Measurements from ENCODE around the gene HOMER2.

Gene HOMER2

DNA sequence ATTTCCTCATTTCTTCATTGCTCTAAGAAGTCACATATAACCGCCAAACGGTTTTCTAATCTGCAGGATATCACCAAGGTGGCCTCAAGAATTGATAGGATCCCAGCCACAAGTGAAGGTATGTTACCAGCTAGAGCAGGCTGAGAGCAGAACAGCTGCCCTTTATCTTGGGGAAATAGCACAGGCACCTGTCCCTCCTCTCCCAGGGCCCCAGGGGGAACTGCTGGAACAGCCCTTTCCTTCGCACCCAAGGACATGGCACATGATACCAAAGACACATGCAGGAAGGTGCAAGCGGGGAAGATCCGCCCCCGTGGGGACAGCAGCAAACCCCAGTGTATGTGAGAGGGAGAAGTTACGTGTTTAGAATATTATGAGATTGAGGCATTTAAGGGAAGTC is 35.3 kb downstream of the HOMER2 start:
- no peak for ATAC-seq
- TF ChIP-seq ARNTL (CRISPR knock-in tag; IDR thresholded peaks at IDR 0.05; ENCODE audit: borderline replicate concordance, low read depth) (no peak), CSDC2 (CRISPR knock-in tag; IDR thresholded peaks at IDR 0.05) (no peak), ZNF565 (CRISPR knock-in tag; conservative IDR thresholded peaks at IDR 0.05; ENCODE audit: low read depth) (no peak), GLIS3 (CRISPR knock-in tag; IDR thresholded peaks at IDR 0.05) (no peak), ESRRG (CRISPR knock-in tag; IDR thresholded peaks at IDR 0.05) (no peak)
- TF ChIP-seq, protein P1, sequence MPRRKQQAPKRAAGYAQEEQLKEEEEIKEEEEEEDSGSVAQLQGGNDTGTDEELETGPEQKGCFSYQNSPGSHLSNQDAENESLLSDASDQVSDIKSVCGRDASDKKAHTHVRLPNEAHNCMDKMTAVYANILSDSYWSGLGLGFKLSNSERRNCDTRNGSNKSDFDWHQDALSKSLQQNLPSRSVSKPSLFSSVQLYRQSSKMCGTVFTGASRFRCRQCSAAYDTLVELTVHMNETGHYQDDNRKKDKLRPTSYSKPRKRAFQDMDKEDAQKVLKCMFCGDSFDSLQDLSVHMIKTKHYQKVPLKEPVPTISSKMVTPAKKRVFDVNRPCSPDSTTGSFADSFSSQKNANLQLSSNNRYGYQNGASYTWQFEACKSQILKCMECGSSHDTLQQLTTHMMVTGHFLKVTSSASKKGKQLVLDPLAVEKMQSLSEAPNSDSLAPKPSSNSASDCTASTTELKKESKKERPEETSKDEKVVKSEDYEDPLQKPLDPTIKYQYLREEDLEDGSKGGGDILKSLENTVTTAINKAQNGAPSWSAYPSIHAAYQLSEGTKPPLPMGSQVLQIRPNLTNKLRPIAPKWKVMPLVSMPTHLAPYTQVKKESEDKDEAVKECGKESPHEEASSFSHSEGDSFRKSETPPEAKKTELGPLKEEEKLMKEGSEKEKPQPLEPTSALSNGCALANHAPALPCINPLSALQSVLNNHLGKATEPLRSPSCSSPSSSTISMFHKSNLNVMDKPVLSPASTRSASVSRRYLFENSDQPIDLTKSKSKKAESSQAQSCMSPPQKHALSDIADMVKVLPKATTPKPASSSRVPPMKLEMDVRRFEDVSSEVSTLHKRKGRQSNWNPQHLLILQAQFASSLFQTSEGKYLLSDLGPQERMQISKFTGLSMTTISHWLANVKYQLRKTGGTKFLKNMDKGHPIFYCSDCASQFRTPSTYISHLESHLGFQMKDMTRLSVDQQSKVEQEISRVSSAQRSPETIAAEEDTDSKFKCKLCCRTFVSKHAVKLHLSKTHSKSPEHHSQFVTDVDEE (CRISPR knock-in tag; IDR thresholded peaks at IDR 0.05) = no peak
- TF ChIP-seq, protein P2, sequence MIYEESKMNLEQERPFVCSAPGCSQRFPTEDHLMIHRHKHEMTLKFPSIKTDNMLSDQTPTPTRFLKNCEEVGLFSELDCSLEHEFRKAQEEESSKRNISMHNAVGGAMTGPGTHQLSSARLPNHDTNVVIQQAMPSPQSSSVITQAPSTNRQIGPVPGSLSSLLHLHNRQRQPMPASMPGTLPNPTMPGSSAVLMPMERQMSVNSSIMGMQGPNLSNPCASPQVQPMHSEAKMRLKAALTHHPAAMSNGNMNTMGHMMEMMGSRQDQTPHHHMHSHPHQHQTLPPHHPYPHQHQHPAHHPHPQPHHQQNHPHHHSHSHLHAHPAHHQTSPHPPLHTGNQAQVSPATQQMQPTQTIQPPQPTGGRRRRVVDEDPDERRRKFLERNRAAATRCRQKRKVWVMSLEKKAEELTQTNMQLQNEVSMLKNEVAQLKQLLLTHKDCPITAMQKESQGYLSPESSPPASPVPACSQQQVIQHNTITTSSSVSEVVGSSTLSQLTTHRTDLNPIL (CRISPR knock-in tag; IDR thresholded peaks at IDR 0.05; ENCODE audit: low read depth) = no peak
- TF ChIP-seq, protein P3, sequence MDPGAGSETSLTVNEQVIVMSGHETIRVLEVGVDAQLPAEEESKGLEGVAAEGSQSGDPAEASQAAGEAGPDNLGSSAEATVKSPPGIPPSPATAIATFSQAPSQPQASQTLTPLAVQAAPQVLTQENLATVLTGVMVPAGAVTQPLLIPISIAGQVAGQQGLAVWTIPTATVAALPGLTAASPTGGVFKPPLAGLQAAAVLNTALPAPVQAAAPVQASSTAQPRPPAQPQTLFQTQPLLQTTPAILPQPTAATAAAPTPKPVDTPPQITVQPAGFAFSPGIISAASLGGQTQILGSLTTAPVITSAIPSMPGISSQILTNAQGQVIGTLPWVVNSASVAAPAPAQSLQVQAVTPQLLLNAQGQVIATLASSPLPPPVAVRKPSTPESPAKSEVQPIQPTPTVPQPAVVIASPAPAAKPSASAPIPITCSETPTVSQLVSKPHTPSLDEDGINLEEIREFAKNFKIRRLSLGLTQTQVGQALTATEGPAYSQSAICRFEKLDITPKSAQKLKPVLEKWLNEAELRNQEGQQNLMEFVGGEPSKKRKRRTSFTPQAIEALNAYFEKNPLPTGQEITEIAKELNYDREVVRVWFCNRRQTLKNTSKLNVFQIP (CRISPR knock-in tag; IDR thresholded peaks at IDR 0.05; ENCODE audit: borderline replicate concordance, low read depth) = no peak
- TF ChIP-seq, protein P4, sequence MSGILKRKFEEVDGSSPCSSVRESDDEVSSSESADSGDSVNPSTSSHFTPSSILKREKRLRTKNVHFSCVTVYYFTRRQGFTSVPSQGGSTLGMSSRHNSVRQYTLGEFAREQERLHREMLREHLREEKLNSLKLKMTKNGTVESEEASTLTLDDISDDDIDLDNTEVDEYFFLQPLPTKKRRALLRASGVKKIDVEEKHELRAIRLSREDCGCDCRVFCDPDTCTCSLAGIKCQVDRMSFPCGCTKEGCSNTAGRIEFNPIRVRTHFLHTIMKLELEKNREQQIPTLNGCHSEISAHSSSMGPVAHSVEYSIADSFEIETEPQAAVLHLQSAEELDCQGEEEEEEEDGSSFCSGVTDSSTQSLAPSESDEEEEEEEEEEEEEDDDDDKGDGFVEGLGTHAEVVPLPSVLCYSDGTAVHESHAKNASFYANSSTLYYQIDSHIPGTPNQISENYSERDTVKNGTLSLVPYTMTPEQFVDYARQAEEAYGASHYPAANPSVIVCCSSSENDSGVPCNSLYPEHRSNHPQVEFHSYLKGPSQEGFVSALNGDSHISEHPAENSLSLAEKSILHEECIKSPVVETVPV (CRISPR knock-in tag; IDR thresholded peaks at IDR 0.05) = no peak

DNA sequence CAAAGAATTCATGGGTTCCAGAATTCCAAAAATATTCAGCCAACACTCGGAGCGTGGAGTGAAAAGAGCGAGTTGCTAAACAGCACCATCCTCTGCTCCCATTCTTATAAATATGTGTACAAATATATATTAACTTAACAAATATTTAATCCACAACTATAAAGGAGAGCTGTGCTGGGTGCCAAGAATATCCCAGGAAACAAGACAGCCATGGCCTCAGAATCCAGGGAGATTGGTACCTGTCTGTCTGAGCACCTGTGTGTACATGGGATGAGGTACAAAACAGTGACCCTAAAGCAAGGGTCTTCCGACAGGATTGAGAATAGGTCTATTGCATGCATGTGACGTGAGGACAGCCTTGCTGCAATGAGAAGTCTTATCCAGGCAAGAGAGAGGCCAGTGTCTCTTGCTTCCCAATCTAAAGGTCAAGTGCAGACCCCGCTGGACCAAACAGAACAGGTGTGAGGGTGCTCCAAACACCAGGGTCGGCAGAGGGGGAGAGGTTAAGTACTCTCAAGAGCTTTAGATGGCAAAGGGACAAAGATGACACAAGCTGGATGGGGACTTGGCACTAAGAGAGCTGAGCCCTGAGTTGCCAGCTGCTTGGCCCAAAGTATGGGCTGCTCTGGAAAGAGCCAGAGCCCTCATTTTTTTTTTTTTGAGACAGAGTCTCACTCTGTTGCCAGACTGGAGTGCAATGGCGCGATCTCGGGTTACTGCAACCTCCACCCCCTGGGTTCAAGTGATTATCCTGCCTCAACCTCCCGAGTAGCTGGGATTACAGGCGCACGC is 36.2 kb downstream of the HOMER2 start:
- no peak for ATAC-seq
- TF ChIP-seq ZFP3 (CRISPR knock-in tag; IDR thresholded peaks at IDR 0.05) = no peak
- TF ChIP-seq TOX (CRISPR knock-in tag; IDR thresholded peaks at IDR 0.05; ENCODE audit: borderline replicate concordance) = no peak
- TF ChIP-seq, protein P2 (CRISPR knock-in tag; IDR thresholded peaks at IDR 0.05; ENCODE audit: low read depth) = no peak
- no peak for TF ChIP-seq OSR1 (CRISPR knock-in tag; IDR thresholded peaks at IDR 0.05)
- TF ChIP-seq TCF4 (CRISPR knock-in tag; IDR thresholded peaks at IDR 0.05; ENCODE audit: borderline replicate concordance) = no peak
- no peak for TF ChIP-seq BACH2 (CRISPR knock-in tag; IDR thresholded peaks at IDR 0.05; ENCODE audit: borderline replicate concordance)
- TF ChIP-seq ZFP30 (CRISPR knock-in tag; IDR thresholded peaks at IDR 0.05) = no peak
- no peak for TF ChIP-seq ZC3H10 (CRISPR knock-in tag; IDR thresholded peaks at IDR 0.05)

DNA sequence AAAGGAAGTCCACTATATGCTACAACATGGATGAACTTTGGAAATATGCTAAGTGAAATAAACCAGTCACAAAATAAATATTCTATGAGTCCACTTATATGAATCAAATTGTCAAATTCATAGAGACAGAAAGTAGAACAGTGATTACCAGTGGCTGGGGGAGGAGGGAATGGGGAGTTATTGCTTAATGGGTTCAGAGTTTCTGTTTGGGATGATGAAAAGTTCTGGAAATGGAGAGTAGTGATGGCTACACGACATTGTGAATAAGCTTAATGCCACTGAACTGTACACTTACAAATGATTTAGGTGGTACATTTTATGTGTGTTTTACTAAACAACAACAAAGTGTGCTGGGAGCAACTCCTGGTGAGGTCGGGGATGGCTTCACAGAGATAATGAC is 38.1 kb downstream of the HOMER2 start:
- ATAC-seq = no peak
- no peak for TF ChIP-seq ZC3H10 (CRISPR knock-in tag; IDR thresholded peaks at IDR 0.05)
- no peak for TF ChIP-seq ZNF8 (CRISPR knock-in tag; IDR thresholded peaks at IDR 0.05)
- no peak for TF ChIP-seq ZNF70 (CRISPR knock-in tag; IDR thresholded peaks at IDR 0.05)
- TF ChIP-seq, protein P2 (CRISPR knock-in tag; IDR thresholded peaks at IDR 0.05; ENCODE audit: low read depth) = no peak
- TF ChIP-seq BACH2 (CRISPR knock-in tag; IDR thresholded peaks at IDR 0.05; ENCODE audit: borderline replicate concordance) = no peak
- no peak for TF ChIP-seq ISL1 (CRISPR knock-in tag; IDR thresholded peaks at IDR 0.05)
- TF ChIP-seq TCF4 (CRISPR knock-in tag; IDR thresholded peaks at IDR 0.05; ENCODE audit: borderline replicate concordance) = no peak
- TF ChIP-seq OSR1 (CRISPR knock-in tag; IDR thresholded peaks at IDR 0.05) = no peak
- no peak for TF ChIP-seq RARB (CRISPR knock-in tag; IDR thresholded peaks at IDR 0.05)
- no peak for TF ChIP-seq ZFP3 (CRISPR knock-in tag; IDR thresholded peaks at IDR 0.05)
- no peak for TF ChIP-seq ARNTL (CRISPR knock-in tag; IDR thresholded peaks at IDR 0.05; ENCODE audit: borderline replicate concordance, low read depth)
- no peak for TF ChIP-seq TOX (CRISPR knock-in tag; IDR thresholded peaks at IDR 0.05; ENCODE audit: borderline replicate concordance)
- TF ChIP-seq, protein P1 (CRISPR knock-in tag; IDR thresholded peaks at IDR 0.05) = no peak
- TF ChIP-seq ZFP30 (CRISPR knock-in tag; IDR thresholded peaks at IDR 0.05) = no peak
- TF ChIP-seq GLIS3 (CRISPR knock-in tag; IDR thresholded peaks at IDR 0.05) = no peak
- TF ChIP-seq, protein P5, sequence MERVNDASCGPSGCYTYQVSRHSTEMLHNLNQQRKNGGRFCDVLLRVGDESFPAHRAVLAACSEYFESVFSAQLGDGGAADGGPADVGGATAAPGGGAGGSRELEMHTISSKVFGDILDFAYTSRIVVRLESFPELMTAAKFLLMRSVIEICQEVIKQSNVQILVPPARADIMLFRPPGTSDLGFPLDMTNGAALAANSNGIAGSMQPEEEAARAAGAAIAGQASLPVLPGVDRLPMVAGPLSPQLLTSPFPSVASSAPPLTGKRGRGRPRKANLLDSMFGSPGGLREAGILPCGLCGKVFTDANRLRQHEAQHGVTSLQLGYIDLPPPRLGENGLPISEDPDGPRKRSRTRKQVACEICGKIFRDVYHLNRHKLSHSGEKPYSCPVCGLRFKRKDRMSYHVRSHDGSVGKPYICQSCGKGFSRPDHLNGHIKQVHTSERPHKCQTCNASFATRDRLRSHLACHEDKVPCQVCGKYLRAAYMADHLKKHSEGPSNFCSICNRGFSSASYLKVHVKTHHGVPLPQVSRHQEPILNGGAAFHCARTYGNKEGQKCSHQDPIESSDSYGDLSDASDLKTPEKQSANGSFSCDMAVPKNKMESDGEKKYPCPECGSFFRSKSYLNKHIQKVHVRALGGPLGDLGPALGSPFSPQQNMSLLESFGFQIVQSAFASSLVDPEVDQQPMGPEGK (CRISPR knock-in tag; IDR thresholded peaks at IDR 0.05; ENCODE audit: borderline replicate concordance) = no peak

Data from SK-N-SH treated with all-trans-retinoic acid at 6 μM for 48 hours (cell line).